Thyroid gland (tissue), 4 donors: Measurements from ENCODE around the gene PRKACA. TPM values are rescaled to one million over a fixed set of nuclear protein-coding genes. Genes with fewer than 3 reads are reported as not detected.

ENCODE experiments used
- DNase-seq, 2 donors: peaks; one replicate each; pipeline ENCODE4 v3.0.0-alpha.2; 2019
- H3K27ac ChIP-seq, 3 donors: fragments of 200-600 bp; sonication (generic); 1 replicate in 2 of 3; 2 replicates in 1 of 3; pipeline ENCODE4 v1.5.1; 2016 to 2019; ENCODE audit warnings: mild to moderate bottlenecking in 1 of 3, moderate library complexity in 1 of 3
- H3K27me3 ChIP-seq: fragments of 200-600 bp; sonication (generic); one replicate; pipeline ENCODE4 v1.5.1; 2019
- H3K36me3 ChIP-seq, 2 donors: fragments of 200-600 bp; sonication (generic); one replicate each; pipeline ENCODE4 v1.5.1; 2016 to 2019
- H3K4me1 ChIP-seq, 2 donors: fragments of 200-600 bp; sonication (generic); one replicate each; pipeline ENCODE4 v1.5.1; 2017 to 2019
- H3K4me3 ChIP-seq, 3 donors: fragments of 200-600 bp; sonication (generic); replicated peaks in 1 of 3; 1 replicate in 2 of 3; 2 replicates in 1 of 3; pipeline ENCODE4 v1.5.1; 2016; ENCODE audit warnings: mild to moderate bottlenecking in 1 of 3
- H3K9me3 ChIP-seq: fragments of 200-600 bp; sonication (generic); one replicate; pipeline ENCODE4 v1.5.1; 2017
- CTCF ChIP-seq, 6 experiments: fragments of 200-600 bp in 3 of 6; fragments of 450-650 bp in 3 of 6; sonication (generic) in 3 of 6; IDR thresholded peaks; one replicate each; pipeline ENCODE4 v1.5.1; 2016 to 2019; ENCODE audit warnings: antibody characterized with exemption in 6 of 6, mild to moderate bottlenecking in 2 of 6, inconsistent platforms in 1 of 6, moderate library complexity in 1 of 6
- POLR2A ChIP-seq, 2 donors: fragments of 450-650 bp; IDR thresholded peaks; one replicate each; pipeline ENCODE4 v1.6.1; 2017; ENCODE audit warnings: antibody characterized with exemption in 2 of 2, mild to moderate bottlenecking in 2 of 2, moderate library complexity in 1 of 2
- WGBS, 2 donors: methylation state at CpG; one replicate each; pipeline ENCODE4 v1.1.5; 2017; 5-methylcytosine and 5-hydroxymethylcytosine counted together
- intact Hi-C: fragments of 100-400 bp; cut with DNase I; formaldehyde crosslinking; loops from one replicate; pipeline ENCODE4 v1.15.1; 2023
- total RNA-seq, 4 donors: library from RNA; depleted of rRNA; stranded (reverse); fragments of >200 nt; gene quantifications; one replicate each; pipeline ENCODE4 v1.2.3, GENCODE V29; 2016

The PRKACA gene
- total RNA-seq, 4 donors from 2014 or later: 33.2 to 69.4 (median 55.5) TPM

- Histone ChIP-seq H3K4me3 (peak overlapping the region in 1 of 3 donors; percentile 18), H3K9me3 (no peaks in the 10 kb centered on the region), H3K27ac (no peak overlapping the region), H3K27me3 (no peaks in the 10 kb centered on the region), H3K4me1 (peaks cover 16 to 45% of the 10 kb centered on the region in 2 donors), H3K36me3 (no peaks in the 10 kb centered on the region)
- TF ChIP-seq CTCF (IDR thresholded peaks at IDR 0.05) (no peak), POLR2A (IDR thresholded peaks at IDR 0.05) (no peak)
- DNase-seq: no peak
- WGBS, 2 donors: 41 to 55% methylated on average over 15 to 19 of the region's 19 CpGs
- intact Hi-C loops: no loop called here
These were observed 60.7 kb downstream of the PRKACA start for GRCh38 chr19:14056741-14057356.

GRCh38 chr19:14056069-14056666 lies 61.4 kb downstream of the PRKACA start:
- H3K36me3 ChIP-seq: no peaks in the 10 kb centered on the region
- intact Hi-C loops: no loop called here
- H3K9me3 ChIP-seq: no peaks in the 10 kb centered on the region
- H3K27ac ChIP-seq: no peak overlapping the region
- 95 to 98% methylated on average over 8 to 10 of the region's 10 CpGs for WGBS, 2 donors
- DNase-seq: no peak
- TF ChIP-seq CTCF (IDR thresholded peaks at IDR 0.05): no peak
- no peak for TF ChIP-seq POLR2A (IDR thresholded peaks at IDR 0.05)
- no peaks in the 10 kb centered on the region for H3K27me3 ChIP-seq
- H3K4me3 ChIP-seq: no peak overlapping the region
- H3K4me1 ChIP-seq: peaks cover 10 to 39% of the 10 kb centered on the region in 2 donors

- intact Hi-C loops: no loop called here
These were observed 62.2 kb downstream of the PRKACA start for GRCh38 chr19:14055396-14055795.

DNA sequence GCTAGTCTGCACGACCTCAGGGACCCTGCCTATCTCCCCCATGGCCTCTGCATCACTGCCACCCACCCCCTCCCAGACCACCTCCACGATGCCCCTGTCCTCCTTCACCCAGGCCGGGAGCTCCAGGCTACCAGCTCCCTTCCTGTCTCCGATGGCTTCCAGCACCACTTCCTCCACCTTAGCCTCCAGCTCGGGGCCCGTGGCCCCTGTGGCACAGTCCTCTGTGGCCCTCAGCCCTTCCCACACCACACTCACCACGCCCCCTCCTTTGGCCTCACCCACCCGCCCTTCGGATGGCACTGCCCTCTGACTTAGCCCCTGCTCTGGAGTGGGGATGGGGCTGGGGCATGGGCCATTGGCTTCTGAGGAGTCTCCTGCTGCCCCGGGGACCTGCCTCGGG lies 62.8 kb downstream of the PRKACA start:
- WGBS, 2 donors: 68 to 73% methylated on average over 11 of the region's 11 CpGs
- H3K36me3 ChIP-seq: no peaks in the 10 kb centered on the region
- H3K4me3 ChIP-seq: no peak overlapping the region
- intact Hi-C loops: no loop called here
- DNase-seq: no peak
- H3K27me3 ChIP-seq: no peaks in the 10 kb centered on the region
- H3K9me3 ChIP-seq: no peaks in the 10 kb centered on the region
- no peak overlapping the region for H3K27ac ChIP-seq
- H3K4me1 ChIP-seq: peaks cover 5 to 24% of the 10 kb centered on the region in 2 donors
- TF ChIP-seq CTCF (IDR thresholded peaks at IDR 0.05): no peak
- TF ChIP-seq POLR2A (IDR thresholded peaks at IDR 0.05): no peak

More at GRCh38 chr19:14055396-14055795, 62.2 kb downstream of the PRKACA start:
- Histone ChIP-seq H3K4me3 (no peak overlapping the region), H3K27ac (no peak overlapping the region), H3K9me3 (no peaks in the 10 kb centered on the region), H3K27me3 (no peaks in the 10 kb centered on the region), H3K36me3 (no peaks in the 10 kb centered on the region), H3K4me1 (peaks cover 8 to 31% of the 10 kb centered on the region in 2 donors)
- WGBS, 2 donors: 92 to 98% methylated on average over 3 of the region's 3 CpGs
- TF ChIP-seq CTCF (IDR thresholded peaks at IDR 0.05): no peak
- no peak for TF ChIP-seq POLR2A (IDR thresholded peaks at IDR 0.05)
- DNase-seq: no peak

GRCh38 chr19:14054099-14054498 lies 63.5 kb downstream of the PRKACA start:
- Histone ChIP-seq H3K9me3 (no peaks in the 10 kb centered on the region), H3K4me1 (peaks cover 5 to 18% of the 10 kb centered on the region in 2 donors), H3K4me3 (no peak overlapping the region), H3K27ac (no peak overlapping the region), H3K36me3 (no peaks in the 10 kb centered on the region), H3K27me3 (no peaks in the 10 kb centered on the region)
- intact Hi-C loops: no loop called here
- TF ChIP-seq CTCF (IDR thresholded peaks at IDR 0.05) (no peak), POLR2A (IDR thresholded peaks at IDR 0.05) (no peak)
- DNase-seq: no peak
- WGBS, 2 donors: 86 to 92% methylated on average over 6 of the region's 6 CpGs
